ENCODE results near the gene IL15.

The IL15 gene

DNA sequence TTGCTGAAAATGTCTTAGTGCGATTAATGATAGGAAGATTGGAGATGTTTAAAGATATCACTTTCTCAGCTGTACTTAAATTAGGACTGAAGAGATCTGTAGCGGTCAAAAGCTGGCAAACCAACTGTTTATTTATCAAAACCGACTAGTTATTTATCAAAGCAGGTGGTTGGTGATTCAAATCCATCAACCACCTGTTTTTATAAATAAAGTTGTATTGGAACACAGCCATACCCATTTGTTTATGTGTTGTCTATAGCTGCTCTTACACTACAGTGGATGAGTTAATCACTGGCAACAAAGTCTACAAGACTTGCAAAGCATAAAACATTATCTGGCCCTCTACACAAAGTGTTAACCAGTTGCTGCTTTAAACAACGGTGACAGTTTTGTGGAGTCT is 76.8 kb downstream of the IL15 start:
- FAIRE-seq (no peak), DNase-seq (ENCODE audit: insufficient read length, low spot score) (no peak)
- no peak for TF ChIP-seq CTCF (IDR thresholded peaks at IDR 0.05; ENCODE audit: insufficient read depth, missing control alignments)

- FAIRE-seq (no peak), DNase-seq (ENCODE audit: insufficient read length, low spot score) (no peak)
- TF ChIP-seq CTCF (IDR thresholded peaks at IDR 0.05; ENCODE audit: insufficient read depth, missing control alignments), result no peak
These were observed 77.5 kb downstream of the IL15 start for GRCh38 chr4:141713771-141714445.

- FAIRE-seq (no peak), DNase-seq (ENCODE audit: insufficient read length, low spot score) (no peak)
- TF ChIP-seq CTCF (IDR thresholded peaks at IDR 0.05; ENCODE audit: insufficient read depth, missing control alignments), result no peak
These were observed 83.2 kb downstream of the IL15 start for GRCh38 chr4:141719585-141719984.

GRCh38 chr4:141721174-141721573 is 84.8 kb downstream of the IL15 start:
- DNase-seq (ENCODE audit: insufficient read length, low spot score), result no peak
- no peak for TF ChIP-seq CTCF (IDR thresholded peaks at IDR 0.05; ENCODE audit: insufficient read depth, missing control alignments)
- FAIRE-seq, result no peak

DNA sequence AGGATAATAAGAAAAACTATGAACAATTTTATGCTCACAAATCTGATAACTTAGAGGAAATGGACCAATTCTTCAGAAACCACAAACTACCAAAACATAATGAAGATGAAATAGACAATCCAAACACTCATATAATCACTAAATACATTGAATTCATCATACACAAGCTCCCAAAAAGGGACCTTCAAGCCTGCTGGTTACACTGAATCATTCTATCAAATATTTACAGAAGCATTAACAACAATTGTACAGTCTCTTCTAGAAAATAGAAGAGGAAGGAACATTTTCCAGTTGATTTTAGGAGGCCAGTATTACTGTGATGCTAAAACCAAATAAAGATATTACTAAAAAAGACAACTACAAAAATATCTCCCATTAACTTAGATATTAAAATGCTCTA is 88.3 kb downstream of the IL15 start:
- DNase-seq (ENCODE audit: insufficient read length, low spot score) (no peak), FAIRE-seq (no peak)
- no peak for TF ChIP-seq CTCF (IDR thresholded peaks at IDR 0.05; ENCODE audit: insufficient read depth, missing control alignments)

DNA sequence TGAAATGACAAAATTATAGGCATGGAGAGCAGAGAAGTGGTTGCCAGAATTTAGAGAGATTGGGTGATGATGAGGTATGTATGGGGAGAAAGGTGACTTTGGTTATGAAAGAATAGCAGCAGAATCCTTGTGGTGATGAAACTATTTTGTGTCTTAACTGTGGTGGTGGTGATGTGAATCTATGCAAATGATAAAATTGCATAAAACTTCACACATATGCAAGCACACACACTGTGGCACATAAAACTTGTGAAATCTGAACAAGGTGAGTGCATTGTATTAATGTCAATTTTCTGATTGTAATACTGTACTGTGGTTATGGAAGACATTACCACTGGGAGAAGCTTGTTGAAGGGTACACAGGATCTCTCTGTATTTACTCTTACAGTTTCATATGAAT is 91.0 kb downstream of the IL15 start:
- FAIRE-seq (no peak), DNase-seq (ENCODE audit: insufficient read length, low spot score) (no peak)
- no peak for TF ChIP-seq CTCF (IDR thresholded peaks at IDR 0.05; ENCODE audit: insufficient read depth, missing control alignments)

DNA sequence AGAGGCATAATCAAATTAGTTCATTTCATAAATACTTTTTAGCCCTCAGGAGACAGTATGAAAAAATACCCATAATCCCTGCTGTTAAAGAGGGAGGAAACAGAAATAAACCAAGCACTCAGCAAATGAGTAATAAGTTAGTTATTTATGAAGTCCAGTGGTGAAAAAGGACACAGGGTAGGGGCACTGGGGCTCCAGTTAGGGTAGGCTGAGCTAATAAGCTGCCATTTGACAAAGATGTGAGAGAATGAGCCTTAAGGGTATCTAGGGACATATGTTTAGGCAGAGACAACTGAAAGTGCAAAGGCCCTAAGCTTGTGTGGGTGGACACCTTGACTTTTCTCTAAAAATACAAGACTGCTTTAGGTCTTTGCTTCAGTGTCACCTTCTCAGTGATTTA is 94.4 kb downstream of the IL15 start:
- TF ChIP-seq CTCF (IDR thresholded peaks at IDR 0.05; ENCODE audit: insufficient read depth, missing control alignments), result no peak
- FAIRE-seq, result no peak
- no peak for DNase-seq (ENCODE audit: insufficient read length, low spot score)
